HG03139 (cell line): ENCODE data around the gene C1orf167.

Experiments used
- ATAC-seq: cut with Tn5 transposase; IDR thresholded peaks from one replicate; pipeline ENCODE4 v1.9.1; 2021; ENCODE audit not compliant: unreplicated experiment

C1orf167 gene

DNA sequence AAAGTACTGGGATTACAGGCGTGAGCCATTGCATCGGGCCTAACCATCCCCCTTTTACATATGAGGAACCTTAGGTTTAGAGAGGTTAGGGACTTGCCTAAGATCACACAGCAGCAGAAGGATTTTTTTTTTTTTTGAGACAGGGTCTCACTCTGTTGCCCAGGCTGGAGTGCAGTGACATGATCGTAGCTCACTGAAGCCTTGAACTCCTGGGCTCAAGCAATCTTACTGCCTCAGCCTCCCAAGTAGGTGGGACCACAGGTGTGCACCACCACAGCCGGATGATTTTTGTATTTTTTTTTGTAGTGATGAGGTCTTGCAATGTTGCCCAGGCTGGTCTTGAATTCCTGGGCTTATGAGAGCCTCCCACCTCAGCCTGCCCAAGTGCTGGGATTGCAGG, 2.2 kb upstream of the C1orf167 start:
- no peak for ATAC-seq

DNA sequence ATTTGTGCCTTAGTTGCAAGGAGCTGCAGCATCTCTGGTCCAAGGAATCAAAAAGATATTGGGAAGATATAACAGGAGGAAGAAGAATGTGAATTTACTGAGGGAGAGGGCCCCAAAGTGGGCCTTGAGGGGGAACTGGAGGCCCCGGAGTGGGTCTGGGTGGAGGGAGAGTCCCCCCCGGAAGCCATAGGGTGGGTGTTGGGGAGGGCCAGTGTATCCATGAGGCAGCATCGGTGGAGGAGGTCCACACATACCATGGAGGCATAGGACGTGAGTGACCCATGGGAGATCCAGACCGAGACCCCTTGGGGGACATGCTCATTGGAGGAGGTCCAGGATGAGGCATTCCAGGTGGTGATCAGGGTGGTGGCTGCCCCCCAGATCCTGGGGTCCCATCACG, 708 bp upstream of the C1orf167 start:
- no peak for ATAC-seq

DNA sequence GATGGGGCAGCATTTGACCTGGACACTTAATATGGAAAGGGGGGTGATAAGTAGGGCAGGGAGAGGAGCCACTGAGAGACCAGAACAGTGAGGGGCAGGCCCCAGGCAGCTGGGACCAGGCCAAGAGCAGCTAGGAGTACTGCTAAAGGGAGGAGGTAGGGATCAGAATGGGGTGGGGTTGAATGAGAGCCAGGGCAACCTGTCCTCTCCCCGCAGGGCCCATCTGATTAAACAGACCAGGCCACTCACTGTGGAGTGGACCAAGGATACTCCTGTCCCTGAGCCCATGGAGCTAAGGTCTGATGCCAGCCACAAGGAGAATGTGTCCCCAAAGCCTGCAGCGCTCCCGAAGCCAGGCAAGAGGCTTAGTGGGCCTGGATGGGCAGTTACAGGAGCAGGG, 2.1 kb downstream of the C1orf167 start:
- no peak for ATAC-seq

DNA sequence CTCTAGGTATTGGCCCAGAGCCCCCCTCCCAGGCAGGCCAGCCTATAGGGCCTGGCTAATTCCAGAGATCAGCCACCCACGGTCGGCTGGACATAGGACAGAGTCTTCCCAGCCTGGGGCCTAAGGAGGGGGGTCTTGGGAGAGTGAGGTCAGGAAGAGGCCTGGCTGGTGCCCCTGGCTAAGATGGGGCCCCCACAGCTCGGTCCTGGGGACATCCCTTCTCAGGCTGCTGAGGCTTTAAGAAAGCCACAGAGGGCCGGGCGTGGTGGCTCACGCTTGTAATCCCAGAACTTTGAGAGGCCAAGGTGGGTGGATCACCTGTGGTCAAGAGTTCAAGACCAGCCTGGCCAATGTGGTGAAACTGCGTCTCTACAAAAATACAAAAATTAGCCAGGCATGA, 2.5 kb downstream of the C1orf167 start:
- ATAC-seq, result no peak

DNA sequence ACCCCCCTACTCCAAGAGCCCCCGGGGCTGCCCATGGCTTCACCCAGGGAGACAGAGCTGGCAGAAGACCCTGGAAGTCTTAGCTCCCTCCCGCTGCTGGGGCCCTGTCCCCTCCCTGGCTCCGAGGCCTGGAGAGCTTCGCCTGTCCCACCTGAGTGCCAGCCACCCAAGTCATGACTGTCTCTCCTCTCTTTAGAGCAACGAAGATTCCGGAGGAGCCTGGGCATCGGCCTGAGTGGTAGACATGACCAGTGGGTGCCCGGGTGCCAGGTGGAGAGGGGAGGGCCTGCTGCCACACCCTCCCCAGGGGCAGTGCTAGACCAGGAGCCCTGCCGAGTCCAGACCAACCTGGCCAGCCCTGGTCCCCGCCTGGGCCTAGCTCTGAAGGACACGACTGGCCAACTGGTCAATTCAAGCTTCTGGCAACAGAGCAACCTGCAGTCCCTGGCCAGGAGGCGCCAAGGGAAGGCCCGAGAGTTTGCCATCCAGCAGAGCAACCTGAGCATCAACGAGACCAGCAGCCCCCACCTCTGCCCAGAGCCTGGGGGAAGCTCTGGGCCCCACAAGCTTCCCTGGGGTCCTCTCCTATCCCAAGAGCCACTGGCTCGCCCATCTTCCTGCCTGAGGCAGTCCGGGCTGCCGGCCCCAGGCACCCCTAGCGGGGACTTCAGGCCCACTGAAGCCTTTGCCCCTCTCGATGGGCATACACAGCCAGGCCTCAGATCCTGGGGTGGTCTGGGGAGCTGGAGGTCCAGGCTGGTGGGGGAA, 3.9 kb downstream of the C1orf167 start:
- no peak for ATAC-seq

DNA sequence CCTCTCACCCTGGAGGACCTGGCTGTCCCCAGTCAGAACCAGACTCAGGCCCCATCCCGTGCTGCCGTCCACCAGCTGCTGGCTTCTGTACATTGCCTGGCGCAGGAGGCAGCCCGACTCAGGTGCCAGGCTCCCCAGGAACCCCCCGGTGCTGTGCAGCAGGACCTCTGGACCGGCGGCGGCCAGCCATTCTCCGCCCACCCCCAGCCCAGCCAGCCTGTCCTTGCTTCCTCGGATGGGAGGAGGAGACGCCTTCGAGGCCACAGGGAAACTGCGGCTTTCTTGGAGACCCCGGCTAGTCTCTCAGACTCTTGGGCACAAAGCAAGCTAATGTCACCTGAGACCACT, 4.4 kb downstream of the C1orf167 start:
- no peak for ATAC-seq

DNA sequence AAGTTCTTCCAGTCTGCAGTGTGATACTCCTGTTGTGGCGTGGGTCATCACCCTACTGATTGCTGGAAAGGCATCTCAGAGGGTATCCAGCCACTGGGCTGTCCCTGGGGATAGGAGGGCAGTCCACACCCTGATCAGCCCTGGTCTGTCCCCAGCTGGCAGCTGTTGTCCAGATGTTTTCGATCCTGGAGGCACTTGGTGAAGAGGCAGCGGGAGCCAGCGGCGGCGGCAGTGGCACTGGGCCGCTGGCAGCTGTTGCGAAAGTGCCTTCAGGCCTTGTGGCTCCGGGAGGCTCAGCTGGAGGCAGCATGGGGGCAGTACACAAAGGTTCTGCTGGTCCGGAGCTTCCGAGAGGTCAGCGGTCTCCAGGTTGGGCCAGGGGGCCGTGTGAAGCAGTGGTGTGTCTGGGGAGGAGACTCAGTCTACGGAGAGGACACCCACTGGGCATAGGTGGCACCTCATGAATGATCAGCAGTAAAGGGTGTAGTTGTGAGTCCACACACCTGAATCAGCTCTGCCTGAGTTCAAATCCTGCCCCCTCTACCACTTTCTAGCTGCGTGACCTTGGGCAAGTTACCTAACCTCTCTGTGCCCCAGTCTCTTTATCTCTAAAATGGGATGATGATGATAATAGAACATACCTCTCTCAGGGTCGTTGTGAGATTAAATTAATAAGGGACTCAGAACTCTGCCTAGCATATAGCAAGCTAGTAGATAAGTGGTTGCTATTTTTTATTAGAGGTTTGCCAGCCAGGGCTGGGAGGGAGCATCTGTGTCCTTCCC, 6.1 kb downstream of the C1orf167 start:
- no peak for ATAC-seq

DNA sequence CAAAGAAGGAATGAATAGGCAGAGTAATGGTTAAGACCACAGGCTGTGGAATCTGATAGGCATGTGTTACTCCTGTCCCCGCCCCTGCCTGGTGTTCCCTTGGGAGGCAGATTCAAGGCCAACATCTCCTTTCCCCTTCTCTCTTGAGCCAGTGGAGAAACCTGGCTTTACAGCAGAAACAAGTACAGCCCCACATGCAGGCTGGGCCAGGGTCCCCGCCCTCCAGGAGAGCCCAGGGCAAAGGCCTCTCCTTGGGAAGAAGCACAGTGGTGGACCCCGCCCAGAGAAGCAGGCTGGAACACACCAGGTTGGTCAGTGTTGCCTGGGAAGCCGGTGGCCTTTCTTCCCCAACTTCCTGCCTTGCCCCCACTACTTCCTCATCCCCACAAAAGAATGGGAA, 6.8 kb downstream of the C1orf167 start:
- no peak for ATAC-seq

DNA sequence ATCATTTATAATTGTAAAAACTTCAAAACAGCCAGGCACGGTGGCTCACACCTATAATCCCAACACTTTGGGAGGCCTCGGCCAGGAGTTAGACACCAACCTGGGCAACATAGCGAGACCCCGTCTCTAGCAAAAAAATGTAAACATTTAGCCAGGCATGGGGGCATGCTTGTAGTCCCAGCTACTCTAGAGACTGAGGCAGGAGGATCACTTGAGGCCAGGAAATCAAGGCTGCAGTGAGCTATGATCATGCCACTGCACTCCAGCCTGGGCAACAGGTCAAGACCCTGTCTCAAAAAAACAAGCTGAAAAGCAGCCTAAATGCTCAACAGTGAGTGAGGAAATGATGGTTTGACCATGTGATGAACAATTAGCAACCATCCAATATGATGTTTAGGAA, 7.3 kb downstream of the C1orf167 start:
- ATAC-seq, result no peak

DNA sequence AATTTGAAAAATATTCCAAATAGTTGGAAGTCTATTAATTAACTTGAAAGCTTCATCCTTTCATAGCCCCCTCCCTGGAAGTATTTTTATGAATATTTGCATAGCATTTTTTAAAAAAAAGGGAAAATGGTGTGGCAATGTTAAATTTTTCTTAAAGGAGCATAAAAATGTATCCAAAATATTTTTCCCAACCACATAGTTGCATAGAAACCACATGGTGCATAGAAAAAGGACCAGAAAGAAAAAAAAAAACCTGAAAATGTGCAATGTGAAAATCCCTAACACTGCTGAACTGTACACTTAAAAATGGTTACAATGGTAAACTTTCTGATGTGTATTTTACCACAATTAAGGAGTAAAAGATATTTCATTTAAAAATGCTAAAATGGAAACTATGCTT, 8.0 kb downstream of the C1orf167 start:
- ATAC-seq, result no peak

DNA sequence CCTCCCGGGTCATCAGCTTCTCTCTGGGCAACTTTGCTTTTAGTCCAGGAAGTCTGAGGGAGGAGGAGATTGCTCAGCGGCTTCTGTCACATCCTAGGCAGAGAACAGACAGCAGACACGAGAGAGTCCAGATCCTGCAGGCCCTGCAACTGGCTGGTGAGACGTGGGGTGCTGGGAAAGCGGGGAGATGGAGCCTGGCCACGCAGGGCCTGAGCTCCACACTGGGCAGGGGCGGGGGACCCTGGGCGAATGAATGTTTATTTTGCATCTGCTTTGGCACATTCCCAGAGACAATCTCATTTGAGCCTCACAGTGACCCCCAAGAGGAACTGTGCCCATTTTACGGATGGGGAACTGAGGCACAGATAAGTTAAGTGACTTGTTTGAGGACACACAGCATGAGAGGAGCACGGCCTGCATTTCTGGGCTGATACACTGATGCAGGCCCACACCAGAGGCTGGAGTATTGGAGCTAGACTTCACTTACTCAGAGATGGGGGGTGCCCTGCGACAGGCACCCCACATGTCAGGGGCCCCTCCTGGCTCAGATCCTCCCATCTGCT, 9.6 kb downstream of the C1orf167 start:
- ATAC-seq, result no peak

DNA sequence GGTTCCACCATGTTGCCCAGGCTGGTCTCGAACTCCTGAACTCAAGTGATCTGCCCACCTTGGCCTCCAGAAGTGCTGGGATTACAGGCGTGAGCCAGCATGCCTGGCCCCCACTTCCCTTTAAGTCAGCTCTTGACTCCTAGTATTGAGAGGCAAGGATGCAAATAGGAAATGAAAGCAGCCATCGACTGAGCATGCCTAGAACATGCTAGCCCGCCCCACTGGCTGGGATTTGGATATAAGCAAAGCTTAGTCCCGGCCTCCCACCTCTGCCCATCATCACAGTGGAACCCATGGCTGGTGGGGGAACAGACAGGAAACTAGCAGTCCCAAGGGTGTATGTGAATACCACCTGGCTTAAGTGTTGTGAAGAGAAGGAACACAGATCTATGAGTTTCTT, 10.5 kb downstream of the C1orf167 start:
- no peak for ATAC-seq

DNA sequence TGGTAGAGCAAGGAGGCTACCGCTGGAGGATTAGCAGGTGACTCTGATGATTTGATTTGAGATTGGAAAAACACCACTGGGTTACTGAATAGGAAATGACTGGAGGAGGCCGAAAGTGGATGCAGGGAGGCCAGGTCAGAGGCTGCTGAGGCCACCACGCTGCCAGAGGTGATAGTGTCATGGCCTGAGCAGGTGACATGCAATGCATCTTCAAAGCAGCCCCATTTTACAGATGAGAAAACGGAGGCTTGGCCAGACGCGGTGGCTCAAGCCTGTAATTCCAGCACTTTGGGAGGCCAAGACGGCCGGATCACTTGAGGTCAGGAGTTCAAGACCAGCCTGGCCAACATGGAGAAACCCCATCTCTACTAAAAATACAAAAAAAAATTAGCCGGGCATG, 12.8 kb downstream of the C1orf167 start:
- ATAC-seq, result no peak

DNA sequence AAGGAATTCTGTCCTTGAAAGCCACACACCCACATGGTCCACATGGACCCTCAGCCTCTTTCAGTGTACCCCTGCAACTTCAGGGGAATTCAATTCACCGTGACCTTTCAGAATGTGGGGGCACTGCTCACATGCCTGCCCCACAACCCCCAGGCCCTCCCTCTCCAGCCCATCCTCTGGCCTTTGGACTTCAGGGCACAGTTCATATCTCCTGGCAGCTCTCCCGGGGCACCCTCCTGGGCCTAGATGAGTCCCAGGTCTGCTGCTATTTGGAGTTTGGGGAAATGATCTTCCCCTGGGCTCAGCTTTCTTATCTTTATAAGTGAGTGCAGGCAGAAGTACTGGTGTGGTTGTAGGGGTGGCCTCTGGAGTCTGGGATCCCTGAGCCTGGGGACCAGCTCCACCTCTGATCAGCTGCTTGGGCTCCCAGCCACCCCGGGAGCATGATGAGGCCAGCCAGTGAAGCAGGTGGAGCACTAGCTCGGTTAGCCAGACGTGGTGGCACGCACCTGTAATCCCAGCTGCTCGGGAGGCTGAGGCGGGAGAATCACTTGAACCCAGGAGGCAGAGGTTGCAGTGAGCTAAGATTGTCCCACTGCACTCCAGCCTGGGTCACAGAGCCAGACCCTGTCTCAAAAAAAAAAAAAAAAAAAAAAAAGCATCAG, 15.8 kb downstream of the C1orf167 start:
- no peak for ATAC-seq

DNA sequence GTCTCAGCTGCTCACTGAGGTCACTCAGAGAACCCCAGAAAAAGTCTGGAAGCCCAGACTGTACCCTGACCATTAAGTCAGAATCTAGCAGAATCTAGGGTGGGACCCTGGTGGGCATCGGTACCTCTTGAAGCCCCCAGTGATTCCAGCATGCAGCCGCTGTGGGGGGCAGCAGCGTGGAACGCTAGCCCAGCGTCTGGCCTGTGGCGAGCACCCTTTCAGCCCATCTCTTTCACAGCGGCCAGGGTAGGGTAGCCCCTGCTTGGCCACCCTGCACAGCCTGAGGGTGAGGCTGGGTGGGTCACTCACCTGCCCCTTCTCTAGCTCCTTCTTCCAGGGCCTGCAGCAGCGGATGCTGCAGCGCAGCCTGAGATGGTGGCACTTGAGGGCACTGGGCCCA, 16.3 kb downstream of the C1orf167 start:
- ATAC-seq, result no peak

DNA sequence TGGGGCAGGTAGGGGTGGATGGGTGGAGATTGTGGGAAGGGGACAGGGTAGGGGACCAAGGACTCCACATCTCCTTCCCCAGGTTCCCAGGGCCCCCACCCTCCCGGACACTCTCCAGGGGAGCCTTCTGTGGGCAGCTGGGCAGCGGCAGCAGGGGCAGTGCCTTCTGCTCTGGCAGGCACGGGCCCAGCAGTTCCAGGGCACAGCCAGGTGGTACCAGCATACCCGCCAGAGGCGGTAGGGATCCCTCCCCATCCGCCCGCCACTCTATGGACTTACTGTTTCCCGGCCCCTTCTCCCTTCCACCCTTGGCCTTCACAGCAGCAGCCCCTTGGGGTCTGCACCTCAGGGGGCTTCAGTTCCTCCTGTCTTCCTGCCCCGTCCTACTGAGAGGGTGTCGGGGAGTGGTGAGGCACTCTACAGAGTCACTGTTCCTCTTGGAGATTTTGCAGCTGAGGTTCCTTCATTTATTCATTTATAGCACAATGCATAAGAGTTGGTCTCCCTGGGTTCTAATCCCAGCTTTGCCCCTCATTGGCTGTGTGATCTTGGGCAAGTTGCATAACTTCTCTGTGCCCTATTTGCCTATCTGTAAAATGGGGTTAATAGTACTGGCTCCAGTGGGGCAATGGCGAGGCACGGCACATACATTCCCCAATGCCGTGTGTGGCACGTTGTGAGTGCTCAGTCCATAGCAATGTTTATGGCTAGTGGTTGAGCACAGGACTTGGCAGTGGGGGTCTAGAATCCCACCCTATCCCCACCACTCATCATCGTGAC, 17.0 kb downstream of the C1orf167 start:
- no peak for ATAC-seq

DNA sequence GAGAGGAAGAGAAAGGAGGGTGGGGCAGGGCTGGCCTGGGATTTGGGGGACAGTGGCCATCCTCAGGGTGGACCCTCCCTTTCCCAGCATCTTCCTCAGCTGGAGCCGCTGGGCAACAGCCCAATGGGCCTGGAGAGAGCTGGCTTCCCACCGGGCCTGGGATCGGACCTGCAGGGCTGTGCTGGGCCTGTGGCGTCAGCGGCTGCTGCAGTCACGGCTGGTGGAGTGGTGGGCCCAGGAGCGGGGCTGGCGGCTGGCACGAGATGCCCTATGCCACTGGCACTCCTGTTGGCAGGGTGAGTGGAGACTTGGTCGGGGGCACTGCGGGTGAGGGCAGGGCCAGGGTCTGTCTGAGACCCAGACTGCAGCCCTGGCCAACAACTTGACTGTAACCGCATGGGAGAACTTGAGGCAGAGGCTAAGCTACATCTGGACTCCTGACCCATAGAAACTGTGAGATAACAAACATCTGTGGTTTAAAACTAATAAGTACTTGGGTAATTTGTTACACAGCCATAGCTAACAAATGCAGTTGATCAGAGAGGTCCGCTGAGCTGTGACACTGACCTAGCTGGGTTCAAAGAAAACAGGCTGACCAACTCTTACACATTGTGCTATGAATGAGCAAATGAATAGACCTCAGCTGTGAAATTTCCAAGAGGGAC, 17.9 kb downstream of the C1orf167 start:
- no peak for ATAC-seq

DNA sequence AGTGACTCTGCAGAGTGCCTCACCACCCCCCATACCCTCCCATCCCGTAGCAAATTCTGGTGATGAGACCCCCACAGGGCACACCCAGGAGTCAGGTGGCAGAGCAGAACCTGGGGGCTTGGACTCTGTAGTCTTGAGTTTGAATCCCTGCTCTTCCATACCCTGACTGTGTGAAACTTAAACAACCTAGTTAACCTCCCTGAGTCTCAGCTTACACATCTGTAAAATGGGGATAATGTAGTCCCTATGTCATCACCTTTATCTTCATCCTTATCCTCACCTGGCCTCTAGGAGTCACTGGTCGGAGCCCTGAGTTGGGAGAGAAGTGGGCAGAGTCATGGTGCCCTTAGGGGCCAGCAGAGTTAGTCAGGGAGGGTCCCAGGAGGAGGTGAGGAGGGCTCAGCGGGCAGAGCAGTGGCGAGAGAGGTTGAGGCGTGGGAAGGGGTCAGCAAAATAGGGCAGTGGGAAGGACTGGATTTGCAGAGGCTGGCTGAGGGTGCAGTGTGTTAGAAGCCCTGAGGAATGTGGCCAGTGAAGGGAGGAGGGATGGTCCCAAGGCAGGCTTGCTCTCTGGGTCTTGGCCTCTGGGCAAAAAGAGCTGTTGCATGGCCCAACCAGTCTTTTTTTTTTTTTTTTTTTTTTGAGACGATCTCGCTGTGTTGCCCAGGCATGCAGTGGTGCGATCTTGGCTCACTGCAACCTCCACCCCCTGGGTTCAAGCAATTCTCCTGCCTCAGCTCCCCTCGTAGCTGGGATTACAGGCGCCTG, 18.6 kb downstream of the C1orf167 start:
- ATAC-seq, result no peak

DNA sequence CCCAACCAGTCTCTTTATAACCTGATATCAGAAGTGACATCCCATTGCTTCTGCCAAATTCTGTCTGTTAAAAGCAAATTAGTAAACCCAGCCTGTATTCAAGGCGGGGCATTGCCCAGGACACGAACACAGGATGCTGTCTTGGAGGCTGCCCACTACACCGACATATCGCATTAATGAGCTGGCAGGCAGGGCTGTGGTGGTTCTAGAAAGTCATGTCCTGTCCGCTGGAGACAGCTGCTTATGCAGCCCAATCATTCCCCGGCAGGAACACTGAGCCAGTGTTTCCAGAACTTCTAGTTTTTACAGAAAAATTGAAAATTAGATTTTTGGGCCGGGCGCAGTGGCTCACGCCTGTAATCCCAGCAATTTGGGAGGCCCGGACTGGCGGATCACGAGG, 19.3 kb downstream of the C1orf167 start:
- no peak for ATAC-seq
